GM11168 (cell line): Measurements from ENCODE around the gene ZFP28.

ENCODE experiments used
- in situ Hi-C: fragments of 300-500 bp; cut with MboI; formaldehyde crosslinking; loops from one replicate; pipeline ENCODE4 v1.12.0; 2022; ENCODE audit warnings: low sequenced_read_pairs; ENCODE audit not compliant: unreplicated experiment

ZFP28 gene

DNA sequence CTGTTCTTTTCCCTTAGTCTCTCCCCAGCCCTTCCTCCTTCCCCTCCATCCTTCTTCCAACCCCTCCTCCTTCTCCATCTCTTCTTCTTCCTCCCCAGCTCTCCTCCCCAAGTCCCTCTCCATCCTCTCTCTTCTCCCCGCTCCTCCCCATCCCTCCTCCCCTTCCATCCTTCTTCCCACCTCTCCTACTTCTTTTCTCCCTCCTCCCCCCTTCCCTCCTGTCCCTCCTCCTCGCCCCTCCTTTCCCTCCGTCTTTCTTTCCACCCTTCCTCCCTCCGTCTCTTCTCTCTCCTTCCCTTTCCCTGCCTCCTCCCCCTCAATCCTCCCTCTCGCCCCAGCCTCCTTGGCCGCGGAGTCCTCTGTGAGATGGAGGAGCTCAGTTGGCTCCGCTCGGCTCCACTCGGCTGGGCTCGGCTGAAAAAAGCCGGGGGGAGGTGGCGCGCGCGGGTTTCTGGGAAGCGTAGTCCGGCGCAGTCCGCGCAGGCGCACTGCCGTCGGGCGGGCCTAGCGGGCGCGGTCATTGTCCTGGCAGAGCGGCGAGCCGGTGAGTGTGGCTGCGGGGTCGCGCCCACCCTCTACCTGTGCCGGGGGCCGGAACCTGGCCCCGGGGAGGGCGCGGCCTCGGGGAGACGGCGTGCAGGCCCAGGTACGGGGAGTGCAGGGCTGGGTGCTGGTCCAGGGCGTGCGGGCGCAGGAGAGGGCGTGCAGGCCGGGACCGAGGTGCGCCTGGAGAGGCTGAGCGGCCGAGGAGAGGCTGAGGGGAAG, 56.2 kb downstream of the ZFP28 start, which contains the start of gene ZNF71:
Gene ZNF71 (plus strand): TSS at position 520 of the 765 bp plus-strand sequence. CDS start 6,257 bp downstream, outside the sequence.
- in situ Hi-C loops, result no loop called here

- in situ Hi-C loops, result no loop called here
These were observed 56.8 kb downstream of the ZFP28 start for GRCh38 chr19:56595548-56595899.

GRCh38 chr19:56596676-56597075, 57.9 kb downstream of the ZFP28 start:
- in situ Hi-C loops, result no loop called here

DNA sequence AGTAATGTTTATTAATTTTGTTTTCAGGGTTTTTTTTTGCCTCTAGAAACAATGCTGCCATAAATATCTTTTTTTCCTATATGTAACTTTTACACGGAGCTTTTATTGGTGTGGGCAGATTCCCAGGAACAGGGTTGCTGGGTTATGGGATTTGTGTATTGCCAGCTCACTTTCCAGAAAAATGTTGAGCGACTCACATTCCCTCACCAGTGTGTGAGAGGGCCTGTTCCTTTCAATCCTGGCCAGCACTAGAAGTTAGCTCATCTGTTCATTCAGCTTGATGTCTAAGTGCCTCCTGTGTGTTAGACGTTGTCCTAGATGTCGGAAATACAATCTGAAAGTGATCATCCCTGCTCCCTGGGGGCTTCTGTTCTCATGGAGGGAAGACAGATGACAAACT, 58.9 kb downstream of the ZFP28 start:
- in situ Hi-C loops, result no loop called here

- in situ Hi-C loops, result no loop called here
These were observed 62.6 kb downstream of the ZFP28 start for GRCh38 chr19:56601375-56601774.

- in situ Hi-C loops, result no loop called here
These were observed 65.1 kb downstream of the ZFP28 start for GRCh38 chr19:56603829-56604228.
